ENCODE measurements around the gene FMN1.

DNA sequence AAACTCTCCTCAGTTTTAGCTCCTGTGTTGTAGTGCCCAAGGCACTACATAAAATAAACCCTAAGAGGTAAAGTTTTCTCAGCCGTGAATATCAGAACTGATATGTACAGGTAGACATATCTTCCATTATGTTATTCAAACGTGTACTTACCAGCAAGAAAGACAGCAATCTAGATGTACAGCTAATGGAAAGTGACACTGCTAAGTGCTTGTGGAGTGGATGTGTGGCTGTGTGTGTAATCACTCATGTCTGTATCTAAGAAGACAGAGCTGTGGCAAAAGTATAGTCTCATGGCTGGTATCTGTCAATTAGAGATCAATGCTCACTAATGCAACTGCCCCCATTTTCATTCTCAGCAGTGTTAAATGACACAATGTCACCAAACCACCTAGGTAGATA is 101.3 kb downstream of the FMN1 start:
- TF ChIP-seq, protein P1, sequence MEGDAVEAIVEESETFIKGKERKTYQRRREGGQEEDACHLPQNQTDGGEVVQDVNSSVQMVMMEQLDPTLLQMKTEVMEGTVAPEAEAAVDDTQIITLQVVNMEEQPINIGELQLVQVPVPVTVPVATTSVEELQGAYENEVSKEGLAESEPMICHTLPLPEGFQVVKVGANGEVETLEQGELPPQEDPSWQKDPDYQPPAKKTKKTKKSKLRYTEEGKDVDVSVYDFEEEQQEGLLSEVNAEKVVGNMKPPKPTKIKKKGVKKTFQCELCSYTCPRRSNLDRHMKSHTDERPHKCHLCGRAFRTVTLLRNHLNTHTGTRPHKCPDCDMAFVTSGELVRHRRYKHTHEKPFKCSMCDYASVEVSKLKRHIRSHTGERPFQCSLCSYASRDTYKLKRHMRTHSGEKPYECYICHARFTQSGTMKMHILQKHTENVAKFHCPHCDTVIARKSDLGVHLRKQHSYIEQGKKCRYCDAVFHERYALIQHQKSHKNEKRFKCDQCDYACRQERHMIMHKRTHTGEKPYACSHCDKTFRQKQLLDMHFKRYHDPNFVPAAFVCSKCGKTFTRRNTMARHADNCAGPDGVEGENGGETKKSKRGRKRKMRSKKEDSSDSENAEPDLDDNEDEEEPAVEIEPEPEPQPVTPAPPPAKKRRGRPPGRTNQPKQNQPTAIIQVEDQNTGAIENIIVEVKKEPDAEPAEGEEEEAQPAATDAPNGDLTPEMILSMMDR (conservative IDR thresholded peaks at IDR 0.05) = no peak
- no peak for TF ChIP-seq EZH2 (IDR thresholded peaks at IDR 0.05; ENCODE audit: low read depth)
